ENCODE measurements around the gene LYSMD4.
A peak's percentile ranks its signal among the peaks of the same experiment; 100 is the strongest.

The LYSMD4 gene

DNA sequence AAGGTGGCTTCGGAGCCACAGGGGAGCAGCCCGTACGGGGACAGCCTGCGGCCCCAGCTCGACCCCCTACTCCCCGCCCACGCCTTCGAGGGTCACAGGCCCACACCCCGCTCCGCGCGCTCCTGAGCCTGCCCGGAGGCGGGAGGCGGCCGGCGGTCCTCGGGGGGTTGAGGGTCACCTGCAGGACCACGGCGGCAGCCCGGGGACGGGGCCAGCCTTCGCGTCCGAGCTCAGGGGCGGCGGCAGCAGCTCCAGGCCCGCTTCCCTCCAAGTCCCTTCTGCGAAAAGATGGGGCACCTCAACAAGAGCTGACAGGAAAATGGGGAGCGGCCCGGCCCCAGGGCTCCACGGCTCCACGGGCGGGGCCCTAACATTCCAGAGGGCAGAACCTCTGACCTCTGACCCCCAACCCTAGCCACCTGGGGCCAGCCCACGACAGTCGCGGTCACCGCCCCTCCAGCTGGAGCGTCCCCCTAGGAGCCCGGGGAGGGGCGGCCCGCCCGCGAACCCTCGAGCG is 428 bp downstream of the LYSMD4 start:
- peak overlapping the region; percentile 56 for H2AFZ ChIP-seq (ENCODE audit: low read depth)
- TF ChIP-seq, protein P1, sequence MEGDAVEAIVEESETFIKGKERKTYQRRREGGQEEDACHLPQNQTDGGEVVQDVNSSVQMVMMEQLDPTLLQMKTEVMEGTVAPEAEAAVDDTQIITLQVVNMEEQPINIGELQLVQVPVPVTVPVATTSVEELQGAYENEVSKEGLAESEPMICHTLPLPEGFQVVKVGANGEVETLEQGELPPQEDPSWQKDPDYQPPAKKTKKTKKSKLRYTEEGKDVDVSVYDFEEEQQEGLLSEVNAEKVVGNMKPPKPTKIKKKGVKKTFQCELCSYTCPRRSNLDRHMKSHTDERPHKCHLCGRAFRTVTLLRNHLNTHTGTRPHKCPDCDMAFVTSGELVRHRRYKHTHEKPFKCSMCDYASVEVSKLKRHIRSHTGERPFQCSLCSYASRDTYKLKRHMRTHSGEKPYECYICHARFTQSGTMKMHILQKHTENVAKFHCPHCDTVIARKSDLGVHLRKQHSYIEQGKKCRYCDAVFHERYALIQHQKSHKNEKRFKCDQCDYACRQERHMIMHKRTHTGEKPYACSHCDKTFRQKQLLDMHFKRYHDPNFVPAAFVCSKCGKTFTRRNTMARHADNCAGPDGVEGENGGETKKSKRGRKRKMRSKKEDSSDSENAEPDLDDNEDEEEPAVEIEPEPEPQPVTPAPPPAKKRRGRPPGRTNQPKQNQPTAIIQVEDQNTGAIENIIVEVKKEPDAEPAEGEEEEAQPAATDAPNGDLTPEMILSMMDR (conservative IDR thresholded peaks at IDR 0.05; ENCODE audit: low read depth, low read length), result no peak
- no peak overlapping the region for H3K4me3 ChIP-seq (IDR thresholded peaks at IDR 0.05; ENCODE audit: insufficient read depth, low read depth, low read length)
- H3K27me3 ChIP-seq (ENCODE audit: insufficient read depth, low read depth), result no peaks in the 10 kb centered on the region
- H3K27ac ChIP-seq, result no peak overlapping the region
- H4K20me1 ChIP-seq (ENCODE audit: insufficient read depth), result no peaks in the 10 kb centered on the region
- peak overlapping the region; percentile 54 for H3K9ac ChIP-seq
- H3K4me2 ChIP-seq, result peak overlapping the region; percentile 54; the same call in 1 of the 2 replicates
- H3K4me1 ChIP-seq (ENCODE audit: low read depth, poor library complexity, severe bottlenecking), result peaks cover 9% of the 10 kb centered on the region
- no peaks in the 10 kb centered on the region for H3K36me3 ChIP-seq (ENCODE audit: insufficient read depth)
- no peaks in the 10 kb centered on the region for H3K79me2 ChIP-seq (ENCODE audit: insufficient read depth, low read depth)

DNA sequence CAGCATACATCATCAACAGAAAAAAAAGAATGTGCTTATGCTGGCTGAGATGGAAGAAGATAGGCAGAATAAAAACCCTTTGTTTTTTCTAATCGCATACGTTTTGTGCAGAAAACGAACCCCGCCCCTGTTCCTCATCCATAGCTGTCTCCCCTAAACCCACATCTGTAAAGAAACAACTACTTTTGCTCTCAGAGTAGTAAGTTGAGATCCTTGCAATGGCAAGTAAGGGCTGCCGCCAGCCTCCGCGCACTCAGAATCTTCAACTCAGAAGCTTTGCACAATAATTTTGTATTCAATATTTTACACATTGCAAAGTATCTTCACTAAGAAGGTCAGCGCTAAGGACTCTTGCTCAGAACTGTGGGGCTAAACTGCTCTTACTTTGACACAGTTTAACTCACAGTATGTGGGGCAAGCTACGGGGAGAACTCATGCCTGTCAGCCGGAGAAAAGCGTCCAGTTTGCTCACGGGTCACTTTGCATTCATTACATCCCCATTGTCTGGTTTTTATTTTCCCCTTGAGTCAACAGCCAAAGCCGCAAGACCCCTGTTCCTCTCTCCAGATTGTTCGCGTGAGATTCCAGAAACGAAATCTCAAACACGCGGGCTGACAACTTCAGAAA is 1.0 kb downstream of the LYSMD4 start:
- no peak overlapping the region for H2AFZ ChIP-seq (ENCODE audit: low read depth)
- H3K27ac ChIP-seq, result no peak overlapping the region
- peak overlapping the region; percentile 54; the same call in 1 of the 2 replicates for H3K4me2 ChIP-seq
- H3K27me3 ChIP-seq (ENCODE audit: insufficient read depth, low read depth), result no peaks in the 10 kb centered on the region
- TF ChIP-seq, protein P1 (conservative IDR thresholded peaks at IDR 0.05; ENCODE audit: low read depth, low read length), result no peak
- H3K9ac ChIP-seq, result no peak overlapping the region
- no peaks in the 10 kb centered on the region for H3K79me2 ChIP-seq (ENCODE audit: insufficient read depth, low read depth)
- no peaks in the 10 kb centered on the region for H4K20me1 ChIP-seq (ENCODE audit: insufficient read depth)
- peaks cover 7% of the 10 kb centered on the region for H3K4me1 ChIP-seq (ENCODE audit: low read depth, poor library complexity, severe bottlenecking)
- no peak overlapping the region for H3K4me3 ChIP-seq (IDR thresholded peaks at IDR 0.05; ENCODE audit: insufficient read depth, low read depth, low read length)
- no peaks in the 10 kb centered on the region for H3K36me3 ChIP-seq (ENCODE audit: insufficient read depth)

- H3K4me2 ChIP-seq, result no peak overlapping the region
- no peak overlapping the region for H3K4me3 ChIP-seq (IDR thresholded peaks at IDR 0.05; ENCODE audit: insufficient read depth, low read depth, low read length)
- H3K27ac ChIP-seq, result no peak overlapping the region
- H3K4me1 ChIP-seq (ENCODE audit: low read depth, poor library complexity, severe bottlenecking), result peaks cover 7% of the 10 kb centered on the region
- H3K36me3 ChIP-seq (ENCODE audit: insufficient read depth), result no peaks in the 10 kb centered on the region
- H4K20me1 ChIP-seq (ENCODE audit: insufficient read depth), result no peaks in the 10 kb centered on the region
- no peak overlapping the region for H3K9ac ChIP-seq
- TF ChIP-seq, protein P1 (conservative IDR thresholded peaks at IDR 0.05; ENCODE audit: low read depth, low read length), result no peak
- H3K27me3 ChIP-seq (ENCODE audit: insufficient read depth, low read depth), result no peaks in the 10 kb centered on the region
- no peak overlapping the region for H2AFZ ChIP-seq (ENCODE audit: low read depth)
- H3K79me2 ChIP-seq (ENCODE audit: insufficient read depth, low read depth), result no peaks in the 10 kb centered on the region
Measured at GRCh38 chr15:99731336-99732123, 1.7 kb downstream of the LYSMD4 start.

DNA sequence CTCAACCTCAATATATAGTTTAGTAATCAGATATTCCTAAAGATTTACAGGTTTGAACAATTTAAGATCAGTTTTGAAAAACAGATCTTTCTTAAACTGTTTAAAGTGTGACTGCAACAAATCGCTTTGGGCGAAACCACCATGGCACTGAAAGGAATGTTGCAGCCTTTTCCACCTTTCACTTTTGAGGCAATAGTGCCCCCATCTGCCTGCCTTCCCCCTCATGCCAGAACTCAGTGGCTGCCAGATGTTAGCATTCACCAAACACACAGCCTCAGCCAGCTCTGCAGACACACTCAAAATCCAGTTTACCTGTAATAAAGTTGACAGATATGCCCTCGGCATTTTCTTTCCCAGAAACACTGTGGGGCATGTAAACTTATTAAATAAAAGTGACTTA is 3.3 kb downstream of the LYSMD4 start:
- no peak overlapping the region for H2AFZ ChIP-seq (ENCODE audit: low read depth)
- no peaks in the 10 kb centered on the region for H4K20me1 ChIP-seq (ENCODE audit: insufficient read depth)
- no peaks in the 10 kb centered on the region for H3K36me3 ChIP-seq (ENCODE audit: insufficient read depth)
- H3K4me2 ChIP-seq, result no peak overlapping the region
- no peak overlapping the region for H3K27ac ChIP-seq
- H3K4me3 ChIP-seq (IDR thresholded peaks at IDR 0.05; ENCODE audit: insufficient read depth, low read depth, low read length), result no peak overlapping the region
- no peaks in the 10 kb centered on the region for H3K79me2 ChIP-seq (ENCODE audit: insufficient read depth, low read depth)
- no peak overlapping the region for H3K9ac ChIP-seq
- no peaks in the 10 kb centered on the region for H3K27me3 ChIP-seq (ENCODE audit: insufficient read depth, low read depth)
- TF ChIP-seq, protein P1 (conservative IDR thresholded peaks at IDR 0.05; ENCODE audit: low read depth, low read length), result peak; percentile 23; the same call in 1 of the 2 replicates
- peaks cover 7% of the 10 kb centered on the region for H3K4me1 ChIP-seq (ENCODE audit: low read depth, poor library complexity, severe bottlenecking)
